Endothelial cell of umbilical vein (primary cell): ENCODE data around the gene SRSF3. TPM values are rescaled to one million over a fixed set of nuclear protein-coding genes. Genes with fewer than 3 reads are reported as not detected.
A peak's percentile ranks its signal among the peaks of the same experiment; 100 is the strongest.

Source experiments
- BruUV-seq: library from RNA; stranded (reverse); fragments of 400-500 nt; replicated peaks from 2 replicates; lab custom pipeline; 2021; lab: Mats Ljungman, UMichigan
- CTCF ChIA-PET: fragments of 300-600, 350-600 bp; sonication (Branson Sonifier 250); formaldehyde crosslinking; loops from one replicate; lab custom pipeline; 2021; ENCODE audit warnings: antibody characterized with exemption, inconsistent platforms; lab: Charles Lee
- POLR2A ChIA-PET: fragments of 300-600, 350-600 bp; sonication (Branson Sonifier 250); formaldehyde crosslinking; loops from one replicate; lab custom pipeline; 2021; ENCODE audit warnings: antibody characterized with exemption, inconsistent platforms; lab: Charles Lee
- DNase-seq: peaks from one replicate; pipeline ENCODE4 v3.0.0-alpha.2; 2011; ENCODE audit warnings: low read depth, low spot score
- FAIRE-seq: peaks from 2 replicates; lab custom pipeline; 2011; peaks lifted over from hg19 to GRCh38; lab: Jason Lieb, UNC
- H2AFZ ChIP-seq: 2 replicates; pipeline ENCODE4 v1.6.0; 2012; ENCODE audit warnings: low read depth, low read length, control low read depth, inconsistent platforms
- H3K27ac ChIP-seq: 2 replicates; pipeline ENCODE4 v1.5.1; 2011; ENCODE audit warnings: low read depth, mild to moderate bottlenecking, control low read depth, low read length, moderate library complexity; ENCODE audit not compliant: insufficient read depth
- H3K27me3 ChIP-seq, 2 experiments: 2 replicates each; pipeline versions ENCODE4 v1.6.0 to v1.6.1; 2011; ENCODE audit warnings: low read length in 2 of 2, mixed read lengths in 1 of 2; ENCODE audit not compliant: control insufficient read depth in 2 of 2, insufficient read depth in 2 of 2
- H3K36me3 ChIP-seq, 2 experiments: 2 replicates in 1 of 2; 3 replicates in 1 of 2; pipeline ENCODE4 v1.5.1; 2011; ENCODE audit warnings: low read length in 2 of 2, mild to moderate bottlenecking in 1 of 2, moderate library complexity in 1 of 2; ENCODE audit not compliant: control insufficient read depth in 2 of 2, insufficient read depth in 2 of 2; ENCODE audit errors: extremely low read depth in 1 of 2
- H3K4me1 ChIP-seq: 3 replicates; pipeline ENCODE4 v1.5.1; 2011; ENCODE audit warnings: mild to moderate bottlenecking, low read length; ENCODE audit not compliant: control insufficient read depth, insufficient read depth; ENCODE audit errors: extremely low read depth
- H3K4me2 ChIP-seq: 2 replicates; pipeline ENCODE4 v1.6.1; 2011; ENCODE audit warnings: low read length, control low read depth, mixed read lengths; ENCODE audit not compliant: insufficient read depth
- H3K4me3 ChIP-seq, 3 experiments: fragments of 200-600 bp in 1 of 3; sonication (generic), shearing (Covaris generic) in 1 of 3; replicated peaks in 1 of 3; 2 replicates each; pipeline ENCODE4 v1.5.1; 2011 to 2016; ENCODE audit warnings: control low read depth in 3 of 3, low read length in 3 of 3, mild to moderate bottlenecking in 2 of 3, inconsistent platforms in 1 of 3, low read depth in 1 of 3, moderate library complexity in 1 of 3; ENCODE audit not compliant: insufficient read depth in 1 of 3
- H3K79me2 ChIP-seq: 2 replicates; pipeline ENCODE4 v1.6.0; 2012; ENCODE audit warnings: low read length, inconsistent platforms; ENCODE audit not compliant: control insufficient read depth, insufficient read depth
- H3K9ac ChIP-seq: replicated peaks from 2 replicates; pipeline ENCODE3; 2011; ENCODE audit warnings: low read length, control low read depth; ENCODE audit not compliant: insufficient read depth; ENCODE audit errors: extremely low read depth
- H3K9me1 ChIP-seq: replicated peaks from 3 replicates; pipeline ENCODE4 v1.6.0; 2011; ENCODE audit warnings: mild to moderate bottlenecking, low read length; ENCODE audit not compliant: control insufficient read depth, insufficient read depth; ENCODE audit errors: extremely low read depth
- H3K9me3 ChIP-seq: replicated peaks from 2 replicates; pipeline ENCODE4 v1.5.1; 2012; ENCODE audit warnings: low read length, inconsistent platforms; ENCODE audit not compliant: control insufficient read depth, insufficient read depth
- H4K20me1 ChIP-seq: replicated peaks from 2 replicates; pipeline ENCODE3; 2011; ENCODE audit warnings: mild to moderate bottlenecking, low read length; ENCODE audit not compliant: control insufficient read depth, insufficient read depth; ENCODE audit errors: extremely low read depth
- CTCF ChIP-seq, 2 donors: IDR thresholded peaks; 1 replicate in 1 of 2; 2 replicates in 1 of 2; pipeline ENCODE4 v1.5.1; 2011; ENCODE audit warnings: low read length in 2 of 2, mild to moderate bottlenecking in 2 of 2, moderate library complexity in 2 of 2, control low read depth in 1 of 2, inconsistent platforms in 1 of 2, low read depth in 1 of 2; ENCODE audit not compliant: insufficient read depth in 1 of 2; ENCODE audit errors: extremely low read depth in 1 of 2
- GATA2 ChIP-seq: IDR thresholded peaks from 2 replicates; pipeline ENCODE4 v1.7.0; 2011; ENCODE audit warnings: low read depth, mild to moderate bottlenecking, moderate library complexity, mixed read lengths, low read length; ENCODE audit not compliant: insufficient read length, insufficient read depth
- POLR2AphosphoS5 ChIP-seq: IDR thresholded peaks from 2 replicates; pipeline ENCODE4 v1.6.1; 2012; ENCODE audit warnings: low read depth, mild to moderate bottlenecking, control low read depth, low read length, moderate library complexity; ENCODE audit not compliant: insufficient read depth
- dilution Hi-C: fragments of 300-500 bp; cut with MboI; formaldehyde crosslinking; loops from one replicate; pipeline ENCODE4 v1.15.0; 2019; ENCODE audit warnings: low sequenced_read_pairs; ENCODE audit not compliant: extremely low pct_ligation_motif_present
- intact Hi-C: fragments of 100-400 bp; cut with micrococcal nuclease; formaldehyde crosslinking; loops from one replicate; pipeline ENCODE4 v1.10.0; 2022
- polyA plus RNA-seq, 4 experiments: library from polyadenylated mRNA; depleted of rRNA in 3 of 4; stranded (reverse) in 3 of 4; unstranded in 1 of 4; fragments of >200 nt; gene quantifications; 2 replicates each; pipeline versions ENCODE4 v1.2.1 to v1.2.3, GENCODE V29; 2011 to 2012; ENCODE audit warnings: missing spikeins in 1 of 4
- total RNA-seq: library from RNA; stranded (reverse); gene quantifications from 2 replicates; pipeline ENCODE4 v1.2.3, GENCODE V29; 2021
- TF ChIP-seq, protein P1 (sequence below): IDR thresholded peaks from 2 replicates; pipeline ENCODE4 v1.6.1; 2011; ENCODE audit not compliant: insufficient read depth, insufficient read length

The SRSF3 gene
- total and polyA plus RNA-seq, 2 donors (not counting 3 experiments of a cell fraction or from before 2014, with no cell fraction given): 317 to 393 TPM

DNA sequence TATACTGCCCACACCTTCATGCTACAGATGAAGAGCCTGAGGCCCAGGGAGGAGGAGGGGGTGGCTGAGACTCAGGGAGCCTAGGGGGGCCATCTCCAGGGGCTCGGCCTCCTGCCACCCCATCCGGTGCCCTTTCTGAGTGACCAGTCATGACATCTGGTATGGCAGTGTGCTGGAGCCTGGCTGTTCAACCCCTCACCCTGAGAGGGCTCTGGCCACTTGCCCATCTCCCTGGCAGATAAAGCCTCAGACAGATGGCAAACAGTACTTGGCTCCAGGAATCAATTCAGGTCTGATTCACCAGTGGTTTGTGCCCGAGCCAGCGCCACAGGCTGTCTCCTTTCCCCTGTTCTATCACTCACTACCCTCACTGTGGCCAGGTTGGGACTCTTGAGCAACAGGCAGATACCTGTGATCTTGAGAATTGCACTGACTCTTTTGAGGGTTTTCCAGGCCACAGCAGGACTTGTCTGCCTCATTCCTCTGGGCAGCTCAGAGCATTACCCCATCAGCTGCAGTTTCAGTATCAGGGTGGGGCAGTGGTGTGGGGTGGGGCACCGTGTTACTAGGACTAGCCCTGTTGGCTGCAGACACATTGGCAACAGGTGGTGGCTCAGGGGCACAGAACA lies 22.8 kb downstream of the SRSF3 start:
- DNase-seq (peak; percentile 67), FAIRE-seq (peak; percentile 8)
- Histone ChIP-seq H3K9me1 (no peaks in the 10 kb centered on the region), H3K9ac (no peak overlapping the region), H2AFZ (no peak overlapping the region), H3K4me3 (no peak overlapping the region), H4K20me1 (no peaks in the 10 kb centered on the region), H3K36me3 (peaks cover 0 to under 1% of the 10 kb centered on the region in 2 experiments), H3K4me2 (no peak overlapping the region), H3K27me3 (no peaks in the 10 kb centered on the region), H3K79me2 (no peaks in the 10 kb centered on the region), H3K9me3 (no peaks in the 10 kb centered on the region), H3K27ac (no peak overlapping the region), H3K4me1 (peaks cover 17% of the 10 kb centered on the region)
- dilution Hi-C loops: loop anchor here (10.0 kb wide), 1 partner anchor 68 kb away; no protein-coding TSS in a partner anchor
- no TSS peak for BruUV-seq
- TF ChIP-seq POLR2AphosphoS5 (peak; percentile 40), CTCF (IDR thresholded peaks at IDR 0.05; ENCODE audit: extremely low read depth in 1 of 2, insufficient read depth in 1 of 2, low read depth in 1 of 2, low read length in 2 of 2) (no peak), GATA2 (peak; percentile 86)
- TF ChIP-seq, protein P1, sequence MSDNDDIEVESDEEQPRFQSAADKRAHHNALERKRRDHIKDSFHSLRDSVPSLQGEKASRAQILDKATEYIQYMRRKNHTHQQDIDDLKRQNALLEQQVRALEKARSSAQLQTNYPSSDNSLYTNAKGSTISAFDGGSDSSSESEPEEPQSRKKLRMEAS: no peak
- intact Hi-C loops: no loop called here
- CTCF ChIA-PET: interaction anchor here (2.0 to 3.8 kb wide), 4 partner anchors 66 to 143 kb away, joined by 9 to 108 read pairs (median 18); no protein-coding TSS in a partner anchor
- POLR2A ChIA-PET: no interaction called here
